OCI-LY1 (cell line): Measurements from ENCODE around the gene S100A9.

Source experiments
- H2AFZ ChIP-seq: fragments of 200-600 bp; sonication (generic), shearing (Covaris generic); 2 replicates; pipeline ENCODE4 v1.6.0; 2014; ENCODE audit warnings: antibody characterized with exemption, mild to moderate bottlenecking, low read length
- H3F3A ChIP-seq: fragments of 200-600 bp; sonication (generic), shearing (Covaris generic); 2 replicates; pipeline ENCODE4 v1.6.0; 2014; ENCODE audit warnings: mild to moderate bottlenecking, antibody characterized with exemption, low read length, moderate library complexity; ENCODE audit not compliant: insufficient read depth
- H3K27ac ChIP-seq: fragments of 200-600 bp; sonication (generic); 2 replicates; pipeline ENCODE4 v1.5.1; 2014; ENCODE audit warnings: low read length, mixed run types, mild to moderate bottlenecking, low read depth; ENCODE audit not compliant: poor library complexity, severe bottlenecking
- H3K27me3 ChIP-seq: fragments of 200-600 bp; sonication (generic); 2 replicates; pipeline ENCODE4 v1.6.0; 2014; ENCODE audit warnings: antibody characterized with exemption, mild to moderate bottlenecking, low read length, moderate library complexity; ENCODE audit not compliant: insufficient read depth
- H3K36me3 ChIP-seq: fragments of 200-600 bp; sonication (generic); 2 replicates; pipeline ENCODE4 v1.6.1; 2014; ENCODE audit warnings: mild to moderate bottlenecking, antibody characterized with exemption, low read length, moderate library complexity, mixed read lengths; ENCODE audit not compliant: insufficient read depth
- H3K4me1 ChIP-seq: fragments of 200-600 bp; sonication (generic); 2 replicates; pipeline ENCODE4 v1.5.1; 2014; ENCODE audit warnings: mild to moderate bottlenecking, low read length, moderate library complexity; ENCODE audit not compliant: insufficient read depth, severe bottlenecking
- H3K4me2 ChIP-seq: fragments of 200-600 bp; sonication (generic), shearing (Covaris generic); 2 replicates; pipeline ENCODE4 v1.6.1; 2014; ENCODE audit warnings: low read length
- H3K4me3 ChIP-seq: fragments of 200-600 bp; sonication (generic); 2 replicates; pipeline ENCODE4 v1.5.1; 2014; ENCODE audit warnings: low read length, low read depth, mild to moderate bottlenecking, mixed read lengths; ENCODE audit not compliant: poor library complexity, severe bottlenecking
- H3K79me2 ChIP-seq: fragments of 200-600 bp; shearing (Covaris generic); 2 replicates; pipeline ENCODE4 v1.6.1; 2016; ENCODE audit warnings: mixed run types, low read length, mixed read lengths; ENCODE audit not compliant: insufficient read depth
- H3K9ac ChIP-seq: fragments of 200-600 bp; sonication (generic), shearing (Covaris generic); 2 replicates; pipeline ENCODE4 v1.6.1; 2014; ENCODE audit warnings: mild to moderate bottlenecking, low read length, mixed read lengths
- H3K9me2 ChIP-seq: fragments of 200-600 bp; sonication (generic), shearing (Covaris generic); 2 replicates; pipeline ENCODE4 v1.6.1; 2014; ENCODE audit warnings: low read depth, mild to moderate bottlenecking, low read length, mixed read lengths
- H3K9me3 ChIP-seq: fragments of 200-600 bp; shearing (Covaris generic); 2 replicates; pipeline ENCODE4 v1.6.1; 2014; ENCODE audit warnings: low read length, mixed read lengths
- H4K20me1 ChIP-seq: fragments of 200-600 bp; sonication (generic), shearing (Covaris generic); 2 replicates; pipeline ENCODE4 v1.6.0; 2016; ENCODE audit warnings: mild to moderate bottlenecking, low read length; ENCODE audit not compliant: insufficient read depth
- CTCF ChIP-seq: fragments of 200-600 bp; sonication (generic), shearing (Covaris generic); IDR thresholded peaks from 2 replicates; pipeline ENCODE4 v1.5.1; 2017; ENCODE audit warnings: mild to moderate bottlenecking, antibody characterized with exemption, low read length, moderate library complexity, mixed read lengths
- EZH2 ChIP-seq: fragments of 200-600 bp; sonication (generic), shearing (Covaris generic); IDR thresholded peaks from 2 replicates; pipeline ENCODE4 v1.8.0; 2017; ENCODE audit warnings: borderline replicate concordance, mixed run types, mild to moderate bottlenecking, antibody characterized with exemption, low read length, moderate library complexity, mixed read lengths

Gene S100A9

GRCh38 chr1:153354515-153355193 lies 3.0 kb upstream of the S100A9 start:
- no peaks in the 10 kb centered on the region for H3K9me3 ChIP-seq
- TF ChIP-seq CTCF = no peak
- TF ChIP-seq EZH2 = no peak

GRCh38 chr1:153355445-153356071 lies 2.1 kb upstream of the S100A9 start:
- Histone ChIP-seq H3K79me2 (no peaks in the 10 kb centered on the region), H3F3A (no peaks in the 10 kb centered on the region), H3K4me1 (no peaks in the 10 kb centered on the region), H4K20me1 (no peaks in the 10 kb centered on the region), H3K36me3 (no peaks in the 10 kb centered on the region), H3K9me3 (no peaks in the 10 kb centered on the region), H2AFZ (no peak overlapping the region), H3K9ac (no peak overlapping the region), H3K27me3 (no peaks in the 10 kb centered on the region), H3K4me2 (no peak overlapping the region), H3K9me2 (no peaks in the 10 kb centered on the region), H3K27ac (no peak overlapping the region), H3K4me3 (no peak overlapping the region)
- TF ChIP-seq CTCF (peak; percentile 66), EZH2 (no peak)

More at GRCh38 chr1:153354515-153355193, 3.0 kb upstream of the S100A9 start:
- no peaks in the 10 kb centered on the region for H3K36me3 ChIP-seq
- no peaks in the 10 kb centered on the region for H3F3A ChIP-seq
- H3K27me3 ChIP-seq = no peaks in the 10 kb centered on the region
- no peak overlapping the region for H2AFZ ChIP-seq
- H3K9me2 ChIP-seq = no peaks in the 10 kb centered on the region
- H4K20me1 ChIP-seq = no peaks in the 10 kb centered on the region
- H3K4me3 ChIP-seq = no peak overlapping the region
- H3K27ac ChIP-seq = no peak overlapping the region
- H3K9ac ChIP-seq = no peak overlapping the region
- no peaks in the 10 kb centered on the region for H3K4me1 ChIP-seq
- no peak overlapping the region for H3K4me2 ChIP-seq
- no peaks in the 10 kb centered on the region for H3K79me2 ChIP-seq

GRCh38 chr1:153356392-153357075 lies 1.1 kb upstream of the S100A9 start:
- Histone ChIP-seq H3K27me3 (no peaks in the 10 kb centered on the region), H3K9me3 (no peaks in the 10 kb centered on the region), H3K4me2 (no peak overlapping the region), H3K36me3 (no peaks in the 10 kb centered on the region), H3K4me3 (no peak overlapping the region), H3F3A (no peaks in the 10 kb centered on the region), H3K9ac (no peak overlapping the region), H3K79me2 (no peaks in the 10 kb centered on the region), H2AFZ (no peak overlapping the region), H3K4me1 (no peaks in the 10 kb centered on the region), H4K20me1 (no peaks in the 10 kb centered on the region), H3K27ac (no peak overlapping the region), H3K9me2 (no peaks in the 10 kb centered on the region)
- no peak for TF ChIP-seq EZH2
- no peak for TF ChIP-seq CTCF
